Measurements from ENCODE around the gene SOX6.

SOX6 gene

GRCh38 chr11:16335236-16335962 lies 20.9 kb downstream of the SOX6 start:
- H3K4me3 ChIP-seq (ENCODE audit: low read depth, low read length): no peak overlapping the region
- in situ Hi-C loops (cut with HindIII; ENCODE audit: low sequenced_read_pairs): no loop called here
- no peak for DNase-seq (ENCODE audit: low read depth)
- no peak for TF ChIP-seq CTCF (IDR thresholded peaks at IDR 0.05; ENCODE audit: low read depth, low read length, missing control alignments)

- DNase-seq (ENCODE audit: low read depth): no peak
- H3K4me3 ChIP-seq (ENCODE audit: low read depth, low read length): no peak overlapping the region
- in situ Hi-C loops (cut with HindIII; ENCODE audit: low sequenced_read_pairs): no loop called here
Measured at GRCh38 chr11:16326679-16327297, 29.6 kb downstream of the SOX6 start.

GRCh38 chr11:16322190-16322589 lies 34.2 kb downstream of the SOX6 start:
- no peak for DNase-seq (ENCODE audit: low read depth)
- TF ChIP-seq CTCF (IDR thresholded peaks at IDR 0.05; ENCODE audit: low read depth, low read length, missing control alignments): no peak
- no peak overlapping the region for H3K4me3 ChIP-seq (ENCODE audit: low read depth, low read length)
- in situ Hi-C loops (cut with HindIII; ENCODE audit: low sequenced_read_pairs): no loop called here

More at GRCh38 chr11:16326679-16327297, 29.6 kb downstream of the SOX6 start:
- no peak for TF ChIP-seq CTCF (IDR thresholded peaks at IDR 0.05; ENCODE audit: low read depth, low read length, missing control alignments)

GRCh38 chr11:16321148-16321547 lies 35.2 kb downstream of the SOX6 start:
- TF ChIP-seq CTCF (IDR thresholded peaks at IDR 0.05; ENCODE audit: low read depth, low read length, missing control alignments): no peak
- no peak overlapping the region for H3K4me3 ChIP-seq (ENCODE audit: low read depth, low read length)
- in situ Hi-C loops (cut with HindIII; ENCODE audit: low sequenced_read_pairs): no loop called here
- no peak for DNase-seq (ENCODE audit: low read depth)

- TF ChIP-seq CTCF (IDR thresholded peaks at IDR 0.05; ENCODE audit: low read depth, low read length, missing control alignments): no peak
- in situ Hi-C loops (cut with HindIII; ENCODE audit: low sequenced_read_pairs): no loop called here
- H3K4me3 ChIP-seq (ENCODE audit: low read depth, low read length): no peak overlapping the region
- no peak for DNase-seq (ENCODE audit: low read depth)
Measured at GRCh38 chr11:16318320-16318719, 38.0 kb downstream of the SOX6 start.

- TF ChIP-seq CTCF (IDR thresholded peaks at IDR 0.05; ENCODE audit: low read depth, low read length, missing control alignments): no peak
- in situ Hi-C loops (cut with HindIII; ENCODE audit: low sequenced_read_pairs): no loop called here
Measured at GRCh38 chr11:16317712-16318111, 38.6 kb downstream of the SOX6 start.

More at GRCh38 chr11:16317712-16318111, 38.6 kb downstream of the SOX6 start:
- no peak overlapping the region for H3K4me3 ChIP-seq (ENCODE audit: low read depth, low read length)
- no peak for DNase-seq (ENCODE audit: low read depth)
